Measurements from ENCODE around the gene ATP2C1. TPM values are rescaled to one million over a fixed set of nuclear protein-coding genes. Genes with fewer than 3 reads are reported as not detected.

The ATP2C1 gene
- total and polyA plus RNA-seq, 2 of the 13 experiments (the other 11 are each of a cell fraction or from before 2014, with no cell fraction given): 32.4 to 37.6 TPM

DNA sequence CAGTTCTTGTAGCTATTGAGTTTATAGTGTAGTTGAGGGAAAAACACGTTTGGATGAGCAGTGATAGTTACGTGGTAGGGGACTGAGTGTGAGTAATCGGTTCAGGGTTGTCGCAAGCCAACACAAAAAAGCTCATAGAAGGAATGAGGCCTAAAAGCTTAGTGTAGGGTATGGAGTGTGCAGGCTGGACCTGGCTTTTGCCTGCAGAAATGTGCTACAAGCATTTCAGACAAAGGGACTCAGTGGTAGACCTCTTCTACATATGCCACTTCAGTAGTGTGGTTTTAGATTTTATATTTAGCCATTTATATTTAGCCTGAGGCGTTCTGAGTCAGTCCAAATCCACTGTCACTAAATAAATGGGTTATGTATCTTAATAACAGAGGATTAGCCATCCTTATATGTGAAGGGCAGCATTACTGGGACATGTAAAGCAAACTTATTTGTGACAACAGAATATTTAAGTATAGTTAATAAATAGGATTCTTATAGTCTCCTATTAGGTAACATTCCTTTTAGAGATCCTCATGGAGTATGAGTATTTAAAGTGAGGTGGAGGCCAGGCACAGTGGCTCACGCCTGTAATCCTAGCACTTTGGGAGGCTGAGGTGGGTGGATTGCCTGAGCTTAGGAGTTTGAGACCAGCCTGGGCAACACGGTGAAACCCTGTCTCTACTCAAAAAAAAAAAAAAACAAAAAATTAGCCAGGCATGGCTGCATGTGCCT lies 21.8 kb downstream of the ATP2C1 start:
- intact Hi-C loops (cut with micrococcal nuclease; ENCODE audit: unreplicated experiment) (no loop called here), in situ Hi-C loops (cut with HindIII; ENCODE audit: extremely low pct_ligation_motif_present, low pct_unique_long_range_greater_than_20kb) (no loop called here)
- TF ChIP-seq SMAD3 (CRISPR knock-in tag; IDR thresholded peaks at IDR 0.05) (no peak), ZNF124 (CRISPR knock-in tag; IDR thresholded peaks at IDR 0.05) (no peak)
- H3K27ac ChIP-seq (ENCODE audit: extremely low read length, insufficient read depth, low read length): no peak overlapping the region
- H3K36me3 ChIP-seq (replicated peaks in 1 of 2; ENCODE audit: control insufficient read depth in 1 of 2, insufficient read depth in 2 of 2, low read length in 2 of 2): no peaks in the 10 kb centered on the region
- no peak for FAIRE-seq
- H3K79me2 ChIP-seq (ENCODE audit: insufficient read depth, low read length): peaks cover 16% of the 10 kb centered on the region
- no peaks in the 10 kb centered on the region for H4K20me1 ChIP-seq (ENCODE audit: insufficient read depth, low read length)
- H3K4me2 ChIP-seq (ENCODE audit: low read depth, low read length): no peak overlapping the region
- no peak overlapping the region for H3K9ac ChIP-seq (ENCODE audit: insufficient read depth, low read depth, low read length)
- 95% methylated on average over 7 of the region's 7 CpGs for WGBS (ENCODE audit: low lambda C conversion rate)
- POLR2A ChIA-PET: no interaction called here
- no peak overlapping the region for H2AFZ ChIP-seq (ENCODE audit: low read length)
- BruUV-seq (replicated peaks): no TSS peak
- no peaks in the 10 kb centered on the region for H3K9me3 ChIP-seq (ENCODE audit: low read length)
- DNase-seq (ENCODE audit: low spot score): no peak
- CTCF ChIA-PET (ENCODE audit: low intra/inter-chr PET ratio, low total read pairs): no interaction called here
- H3K4me3 ChIP-seq (replicated peaks in 1 of 3; ENCODE audit: insufficient read depth in 1 of 3, low read depth in 2 of 3, low read length in 3 of 3): no peak overlapping the region
- no peaks in the 10 kb centered on the region for H3K27me3 ChIP-seq (ENCODE audit: control insufficient read depth in 1 of 2, insufficient read depth in 2 of 2, low read length in 2 of 2)
- H3K4me1 ChIP-seq (ENCODE audit: insufficient read depth, low read length): no peaks in the 10 kb centered on the region
- ATAC-seq: no peak

- no peak overlapping the region for H2AFZ ChIP-seq (ENCODE audit: low read length)
- BruUV-seq (replicated peaks): no TSS peak
- H3K27ac ChIP-seq (ENCODE audit: extremely low read length, insufficient read depth, low read length): no peak overlapping the region
- no peaks in the 10 kb centered on the region for H3K27me3 ChIP-seq (ENCODE audit: control insufficient read depth in 1 of 2, insufficient read depth in 2 of 2, low read length in 2 of 2)
- no peaks in the 10 kb centered on the region for H4K20me1 ChIP-seq (ENCODE audit: insufficient read depth, low read length)
- H3K79me2 ChIP-seq (ENCODE audit: insufficient read depth, low read length): peaks cover 16% of the 10 kb centered on the region
- H3K4me1 ChIP-seq (ENCODE audit: insufficient read depth, low read length): no peaks in the 10 kb centered on the region
- WGBS (ENCODE audit: low lambda C conversion rate): 98% methylated on average over 4 of the region's 4 CpGs
- no peaks in the 10 kb centered on the region for H3K9me3 ChIP-seq (ENCODE audit: low read length)
- in situ Hi-C loops (cut with HindIII; ENCODE audit: extremely low pct_ligation_motif_present, low pct_unique_long_range_greater_than_20kb) (no loop called here), intact Hi-C loops (cut with micrococcal nuclease; ENCODE audit: unreplicated experiment) (no loop called here)
- no peak overlapping the region for H3K9ac ChIP-seq (ENCODE audit: insufficient read depth, low read depth, low read length)
- no peak for ATAC-seq
- DNase-seq (ENCODE audit: low spot score): no peak
- TF ChIP-seq TBL1XR1 (IDR thresholded peaks at IDR 0.05; ENCODE audit: borderline replicate concordance, low read length, partially characterized antibody) (no peak), ATF4 (CRISPR knock-in tag; IDR thresholded peaks at IDR 0.05) (no peak), MTF2 (CRISPR knock-in tag; IDR thresholded peaks at IDR 0.05; ENCODE audit: borderline replicate concordance) (no peak), ZNF326 (CRISPR knock-in tag; IDR thresholded peaks at IDR 0.05; ENCODE audit: borderline replicate concordance) (no peak), SIN3A (IDR thresholded peaks at IDR 0.05; ENCODE audit: borderline replicate concordance, low read depth, low read length) (no peak), HMG20A (CRISPR knock-in tag; IDR thresholded peaks at IDR 0.05; ENCODE audit: borderline replicate concordance) (no peak), ZNF83 (CRISPR knock-in tag; IDR thresholded peaks at IDR 0.05; ENCODE audit: borderline replicate concordance) (no peak), NFKB2 (CRISPR knock-in tag; IDR thresholded peaks at IDR 0.05; ENCODE audit: borderline replicate concordance) (no peak), TBX3 (IDR thresholded peaks at IDR 0.05; ENCODE audit: borderline replicate concordance) (no peak), NFRKB (IDR thresholded peaks at IDR 0.05) (no peak), MAF1 (CRISPR knock-in tag; IDR thresholded peaks at IDR 0.05; ENCODE audit: borderline replicate concordance) (no peak)
- TF ChIP-seq, protein P1, sequence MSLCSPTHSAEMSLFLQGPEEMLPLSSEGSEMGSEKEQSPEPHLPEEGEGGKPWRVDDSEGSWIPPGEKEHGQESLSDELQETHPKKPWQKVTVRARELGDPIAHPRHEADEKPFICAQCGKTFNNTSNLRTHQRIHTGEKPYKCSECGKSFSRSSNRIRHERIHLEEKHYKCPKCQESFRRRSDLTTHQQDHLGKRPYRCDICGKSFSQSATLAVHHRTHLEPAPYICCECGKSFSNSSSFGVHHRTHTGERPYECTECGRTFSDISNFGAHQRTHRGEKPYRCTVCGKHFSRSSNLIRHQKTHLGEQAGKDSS (CRISPR knock-in tag; IDR thresholded peaks at IDR 0.05; ENCODE audit: borderline replicate concordance, low read depth): no peak
- TF ChIP-seq, protein P2, sequence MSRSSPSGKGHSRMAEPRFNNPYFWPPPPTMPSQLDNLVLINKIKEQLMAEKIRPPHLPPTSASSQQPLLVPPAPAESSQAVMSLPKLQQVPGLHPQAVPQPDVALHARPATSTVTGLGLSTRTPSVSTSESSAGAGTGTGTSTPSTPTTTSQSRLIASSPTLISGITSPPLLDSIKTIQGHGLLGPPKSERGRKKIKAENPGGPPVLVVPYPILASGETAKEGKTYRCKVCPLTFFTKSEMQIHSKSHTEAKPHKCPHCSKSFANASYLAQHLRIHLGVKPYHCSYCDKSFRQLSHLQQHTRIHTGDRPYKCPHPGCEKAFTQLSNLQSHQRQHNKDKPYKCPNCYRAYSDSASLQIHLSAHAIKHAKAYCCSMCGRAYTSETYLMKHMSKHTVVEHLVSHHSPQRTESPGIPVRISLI (CRISPR knock-in tag; IDR thresholded peaks at IDR 0.05; ENCODE audit: borderline replicate concordance): no peak
- no peak overlapping the region for H3K4me2 ChIP-seq (ENCODE audit: low read depth, low read length)
- CTCF ChIA-PET (ENCODE audit: low intra/inter-chr PET ratio, low total read pairs): no interaction called here
- H3K36me3 ChIP-seq (replicated peaks in 1 of 2; ENCODE audit: control insufficient read depth in 1 of 2, insufficient read depth in 2 of 2, low read length in 2 of 2): no peaks in the 10 kb centered on the region
- POLR2A ChIA-PET: no interaction called here
- no peak overlapping the region for H3K4me3 ChIP-seq (replicated peaks in 1 of 3; ENCODE audit: insufficient read depth in 1 of 3, low read depth in 2 of 3, low read length in 3 of 3)
- FAIRE-seq: no peak
Measured at GRCh38 chr3:130916507-130917167, 22.8 kb downstream of the ATP2C1 start.

Data from HepG2 (cell line).